GM21360 (cell line): ENCODE results near the gene XPNPEP2.

Source experiments
- ATAC-seq: cut with Tn5 transposase; IDR thresholded peaks from one replicate; pipeline ENCODE4 v1.9.1; 2021; ENCODE audit warnings: mild to moderate bottlenecking, moderate library complexity; ENCODE audit not compliant: unreplicated experiment

The XPNPEP2 gene, protein sequence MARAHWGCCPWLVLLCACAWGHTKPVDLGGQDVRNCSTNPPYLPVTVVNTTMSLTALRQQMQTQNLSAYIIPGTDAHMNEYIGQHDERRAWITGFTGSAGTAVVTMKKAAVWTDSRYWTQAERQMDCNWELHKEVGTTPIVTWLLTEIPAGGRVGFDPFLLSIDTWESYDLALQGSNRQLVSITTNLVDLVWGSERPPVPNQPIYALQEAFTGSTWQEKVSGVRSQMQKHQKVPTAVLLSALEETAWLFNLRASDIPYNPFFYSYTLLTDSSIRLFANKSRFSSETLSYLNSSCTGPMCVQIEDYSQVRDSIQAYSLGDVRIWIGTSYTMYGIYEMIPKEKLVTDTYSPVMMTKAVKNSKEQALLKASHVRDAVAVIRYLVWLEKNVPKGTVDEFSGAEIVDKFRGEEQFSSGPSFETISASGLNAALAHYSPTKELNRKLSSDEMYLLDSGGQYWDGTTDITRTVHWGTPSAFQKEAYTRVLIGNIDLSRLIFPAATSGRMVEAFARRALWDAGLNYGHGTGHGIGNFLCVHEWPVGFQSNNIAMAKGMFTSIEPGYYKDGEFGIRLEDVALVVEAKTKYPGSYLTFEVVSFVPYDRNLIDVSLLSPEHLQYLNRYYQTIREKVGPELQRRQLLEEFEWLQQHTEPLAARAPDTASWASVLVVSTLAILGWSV

DNA sequence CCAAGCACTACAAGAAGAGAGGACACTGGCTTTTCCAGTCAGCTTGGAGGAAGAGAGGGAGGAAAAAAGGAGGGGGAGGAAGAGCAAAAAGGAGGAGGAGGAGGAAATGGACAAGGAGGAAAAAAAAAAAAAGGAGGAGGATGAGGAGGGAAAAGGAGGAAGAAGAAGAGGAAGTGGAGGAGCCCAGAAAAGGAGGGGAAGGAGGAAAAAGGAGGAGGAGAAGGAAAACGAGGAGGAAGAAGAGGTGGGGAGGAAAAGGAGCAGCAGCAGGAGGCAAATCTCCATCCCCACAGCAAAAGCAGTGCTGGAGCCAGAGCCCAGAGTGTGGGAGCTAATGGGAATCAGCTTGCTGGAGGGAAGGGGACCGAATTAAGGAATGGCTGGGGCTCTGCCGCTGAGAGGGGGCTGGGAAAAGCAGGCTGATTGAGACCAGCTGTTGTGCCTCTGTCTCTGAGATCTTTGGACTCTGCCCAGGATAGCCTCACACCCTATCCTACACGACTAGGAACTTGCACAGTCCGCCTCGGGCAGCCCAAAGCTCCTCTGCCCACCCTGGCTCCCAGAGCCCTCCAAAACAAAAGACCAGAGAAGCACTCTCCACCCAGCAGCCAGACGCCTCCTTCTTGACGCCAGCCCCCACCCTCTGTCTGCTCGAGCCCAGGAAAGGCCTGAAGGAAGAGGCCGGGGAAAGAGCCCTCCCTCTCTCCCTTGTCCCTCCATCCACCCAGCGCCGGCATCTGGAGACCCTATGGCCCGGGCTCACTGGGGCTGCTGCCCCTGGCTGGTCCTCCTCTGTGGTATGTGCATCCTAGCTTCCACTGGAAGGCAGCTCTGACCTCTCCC lies at the start of gene XPNPEP2:
Gene XPNPEP2, plus strand, starts transcription at position 514 of the 843 bp plus-strand sequence. Its CDS starts 235 bp downstream, at position 749.
- ATAC-seq, result no peak

GRCh38 chrX:129689796-129690195 lies 49.0 kb upstream of the XPNPEP2 start:
- no peak for ATAC-seq

- ATAC-seq, result no peak
These were observed 48.3 kb upstream of the XPNPEP2 start for GRCh38 chrX:129690435-129690834.

DNA sequence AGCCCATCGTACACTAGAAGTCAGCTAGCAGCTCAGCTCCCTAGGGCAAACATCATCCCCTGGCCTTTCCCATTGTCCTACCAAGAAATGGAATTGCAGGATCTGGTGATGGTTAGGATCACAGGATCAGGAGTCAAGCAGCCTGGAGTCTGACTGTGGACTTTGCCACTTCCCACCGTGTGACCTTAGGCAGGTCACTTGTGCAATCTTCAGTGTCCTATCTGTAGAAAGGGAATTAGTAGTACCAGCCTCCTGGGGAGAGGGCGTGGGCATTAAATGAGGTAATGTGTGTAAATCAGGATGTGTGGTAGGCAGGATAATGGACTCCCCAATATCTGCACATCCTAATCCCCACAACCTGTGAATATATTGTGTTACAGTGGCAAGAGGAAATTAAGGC lies 45.4 kb upstream of the XPNPEP2 start:
- no peak for ATAC-seq

- no peak for ATAC-seq
These were observed 44.0 kb upstream of the XPNPEP2 start for GRCh38 chrX:129694805-129695204.

GRCh38 chrX:129695535-129695934 lies 43.2 kb upstream of the XPNPEP2 start:
- no peak for ATAC-seq

GRCh38 chrX:129695937-129696336 lies 42.8 kb upstream of the XPNPEP2 start:
- ATAC-seq, result no peak

GRCh38 chrX:129696463-129697155 lies 42.2 kb upstream of the XPNPEP2 start:
- no peak for ATAC-seq

DNA sequence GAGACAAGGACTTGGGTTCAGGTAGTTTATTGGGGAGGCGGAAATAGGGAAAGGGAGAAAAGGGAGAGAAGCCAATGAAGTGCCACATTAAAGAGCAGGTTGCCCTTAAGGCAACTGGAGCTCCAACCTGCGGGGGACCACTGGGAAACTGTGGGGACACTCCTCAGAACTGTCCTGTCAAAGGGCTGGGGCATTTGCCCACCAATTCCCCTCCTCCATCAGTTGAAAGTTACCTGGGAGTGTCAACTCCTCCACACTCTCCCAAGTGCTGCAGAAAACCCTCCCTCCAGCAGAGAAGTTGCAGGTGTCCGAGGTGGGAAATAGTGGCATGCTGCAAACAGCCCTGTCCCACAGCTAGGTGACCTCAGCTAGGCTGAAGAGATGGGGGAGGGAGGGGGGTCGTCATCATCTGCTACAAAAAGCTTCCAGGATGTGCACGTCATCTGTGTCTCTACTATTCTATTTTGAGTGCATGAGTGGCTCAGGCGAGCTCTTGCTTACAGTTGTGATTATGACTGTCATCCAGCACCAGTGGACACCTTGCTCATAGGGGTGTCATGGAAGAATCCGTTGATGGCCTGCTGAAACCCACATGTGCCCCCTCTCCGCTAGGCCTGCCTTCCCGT lies 41.5 kb upstream of the XPNPEP2 start:
- no peak for ATAC-seq

- ATAC-seq, result no peak
These were observed 40.6 kb upstream of the XPNPEP2 start for GRCh38 chrX:129698150-129698549.

GRCh38 chrX:129700536-129700935 lies 38.2 kb upstream of the XPNPEP2 start:
- no peak for ATAC-seq

DNA sequence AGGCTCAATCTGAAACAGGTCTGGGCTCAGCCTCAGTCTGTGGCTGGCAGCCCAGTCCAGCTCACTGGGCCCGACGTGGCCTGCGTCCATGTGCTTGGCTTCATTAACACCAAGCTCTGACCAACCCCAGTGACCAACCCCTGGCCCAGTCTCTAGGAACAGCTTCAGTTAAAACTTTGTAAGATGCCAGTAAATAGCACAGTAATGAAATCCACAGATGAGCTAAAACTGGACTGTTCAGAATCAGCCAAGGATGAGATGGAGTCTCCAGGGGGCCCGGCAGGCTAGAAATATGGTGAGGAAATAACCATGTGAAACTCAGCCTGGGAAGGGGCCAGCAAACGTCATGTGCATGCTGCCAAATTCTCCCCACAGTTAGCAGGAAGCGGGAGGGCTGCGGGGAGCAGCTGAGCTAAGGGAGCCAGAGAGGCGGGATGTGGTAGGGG lies 37.1 kb upstream of the XPNPEP2 start:
- no peak for ATAC-seq

DNA sequence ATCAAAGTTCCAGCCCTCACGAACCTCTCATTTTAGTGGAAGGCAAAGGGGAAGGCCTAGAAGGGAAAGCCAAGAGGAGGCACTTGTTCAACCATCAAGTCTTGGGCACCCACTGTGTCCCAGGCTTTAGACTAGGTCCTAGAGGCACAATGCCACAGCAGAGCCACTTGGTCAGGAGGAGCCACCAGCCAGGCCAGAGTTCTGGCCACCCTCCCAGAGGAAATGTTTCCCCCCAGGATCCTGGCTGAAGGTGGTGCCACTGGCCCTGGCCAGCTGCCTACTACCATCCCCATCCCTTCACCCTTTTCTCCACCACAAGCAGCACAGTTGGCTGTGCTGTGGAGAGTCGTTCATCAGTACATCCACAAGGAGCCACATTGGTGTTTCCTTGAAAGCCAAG lies 34.3 kb upstream of the XPNPEP2 start:
- ATAC-seq, result no peak

DNA sequence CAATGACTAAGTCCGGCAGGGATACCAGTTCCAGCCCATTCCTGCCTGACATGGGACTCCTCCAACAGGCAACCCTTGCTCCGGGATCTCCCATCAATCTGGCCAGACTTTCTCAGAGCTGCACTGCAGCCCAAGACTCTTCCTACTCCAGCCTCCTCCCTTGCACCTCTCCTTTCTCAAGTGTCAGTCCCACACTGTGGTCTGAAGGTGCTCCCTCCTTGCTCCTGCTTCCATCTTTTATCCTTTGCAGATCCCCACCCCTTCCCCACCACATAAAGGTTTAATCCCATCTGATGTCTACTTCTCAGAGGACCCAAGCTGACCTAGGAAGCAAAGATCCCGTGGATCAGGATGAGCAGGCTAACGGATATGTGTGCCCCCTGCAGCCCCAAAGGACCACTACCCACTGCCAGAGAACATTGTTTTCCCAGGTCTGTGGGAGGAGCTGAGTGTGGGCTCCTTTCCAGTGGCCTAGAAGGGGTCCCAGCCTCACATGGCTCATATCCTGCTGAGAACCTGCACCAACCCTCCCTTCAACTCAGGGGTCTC lies 33.3 kb upstream of the XPNPEP2 start:
- no peak for ATAC-seq

DNA sequence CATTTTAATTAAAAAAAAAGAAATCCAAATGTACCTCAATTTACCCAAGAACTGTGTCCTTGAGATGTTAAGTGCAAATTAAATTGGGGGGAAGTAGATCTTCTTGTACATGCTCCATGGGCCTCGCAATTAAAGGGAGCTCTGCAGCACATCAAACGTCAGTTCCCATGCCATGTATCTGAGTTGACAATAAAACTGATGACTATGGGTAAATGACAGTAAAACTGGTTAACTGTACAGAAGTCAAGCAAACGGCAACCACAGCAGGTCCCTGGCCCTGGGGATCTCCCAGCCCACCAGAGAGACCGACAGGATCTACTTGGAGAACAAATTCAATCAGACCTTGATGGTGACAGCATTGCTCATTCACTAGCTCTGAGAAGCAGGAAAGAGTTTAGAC lies 32.8 kb upstream of the XPNPEP2 start:
- no peak for ATAC-seq

DNA sequence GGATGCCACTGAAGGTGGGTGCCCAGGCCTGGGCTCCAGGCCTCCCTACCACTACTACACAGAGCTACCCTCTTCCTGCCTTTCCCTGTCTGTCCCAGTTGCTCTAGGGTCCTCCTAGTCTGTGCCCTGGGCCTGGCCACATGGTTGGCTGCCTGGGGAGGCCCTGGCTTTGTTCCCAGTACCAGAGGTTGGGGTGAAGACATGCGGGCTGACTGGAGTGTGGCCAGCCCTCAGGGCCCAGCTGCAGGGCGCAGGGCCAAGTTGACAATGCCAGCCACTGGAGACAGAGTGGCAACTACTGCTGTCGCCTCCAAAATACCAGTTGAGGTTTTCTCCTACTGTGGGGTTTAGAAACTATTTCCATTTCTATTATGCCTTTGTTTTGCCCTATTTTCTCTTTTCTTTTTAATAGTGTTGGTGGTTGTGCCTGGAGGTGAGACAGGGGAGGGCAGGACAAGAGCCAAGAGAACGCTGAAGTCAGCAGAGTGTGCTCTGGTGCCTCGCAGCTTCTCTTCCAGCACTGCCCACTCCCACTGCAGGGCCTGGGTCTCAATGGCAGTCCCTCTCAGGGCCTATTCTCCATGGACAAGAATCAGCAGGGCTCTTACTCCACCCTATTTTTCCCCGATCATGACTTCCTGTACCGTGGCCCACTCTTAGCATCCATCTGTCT lies 32.2 kb upstream of the XPNPEP2 start:
- no peak for ATAC-seq

GRCh38 chrX:129714581-129714980 lies 24.2 kb upstream of the XPNPEP2 start:
- no peak for ATAC-seq

- no peak for ATAC-seq
These were observed 22.3 kb upstream of the XPNPEP2 start for GRCh38 chrX:129716507-129716906.

DNA sequence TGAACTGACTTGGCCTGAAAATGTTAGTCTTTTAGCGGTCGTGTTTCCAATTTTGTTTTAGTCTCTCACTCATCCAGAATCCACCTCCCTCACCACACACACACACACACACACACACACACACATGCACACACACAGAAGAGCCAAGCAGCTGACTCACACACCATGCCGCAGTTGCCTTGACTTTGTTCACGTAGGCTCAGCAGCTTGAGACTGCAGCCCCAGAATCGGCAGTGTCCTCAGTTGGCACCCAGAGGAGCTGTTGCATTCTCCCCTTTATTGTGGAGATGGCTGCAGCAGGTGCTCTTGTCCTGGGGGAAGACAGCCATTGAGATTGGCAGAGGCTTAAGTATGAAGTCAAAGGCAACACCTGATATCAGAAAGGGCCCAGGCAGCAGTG lies 20.9 kb upstream of the XPNPEP2 start:
- no peak for ATAC-seq
